ENCODE measurements around the gene NIPSNAP3A. TPM values are rescaled to one million over a fixed set of nuclear protein-coding genes. Genes with fewer than 3 reads are reported as not detected.

NIPSNAP3A gene
- total RNA-seq, 1 experiment from 2014 or later, result 6.9 TPM

GRCh38 chr9:104805441-104805840 is 58.0 kb downstream of the NIPSNAP3A start:
- Histone ChIP-seq H3K9me3 (ENCODE audit: control insufficient read depth in 1 of 2, insufficient read depth in 1 of 2, low read depth in 1 of 2, low read length in 2 of 2) (no peaks in the 10 kb centered on the region), H4K20me1 (ENCODE audit: insufficient read depth) (no peaks in the 10 kb centered on the region), H2AFZ (ENCODE audit: low read depth, low read length, poor library complexity, severe bottlenecking) (no peak overlapping the region), H3K4me3 (replicated peaks in 1 of 2; ENCODE audit: low read depth in 1 of 2, low read length in 2 of 2) (no peak overlapping the region), H3K9ac (ENCODE audit: low read length) (no peak overlapping the region), H3K27ac (ENCODE audit: low read depth, low read length) (no peak overlapping the region), H3K27me3 (ENCODE audit: insufficient read depth, low read length) (no peaks in the 10 kb centered on the region), H3K4me2 (ENCODE audit: low read length) (no peak overlapping the region), H3K79me2 (ENCODE audit: insufficient read depth, low read length) (no peaks in the 10 kb centered on the region), H3K4me1 (ENCODE audit: control insufficient read depth in 1 of 2, insufficient read depth in 2 of 2, low read length in 2 of 2) (no peaks in the 10 kb centered on the region), H3K9me2 (ENCODE audit: insufficient read depth) (no peaks in the 10 kb centered on the region), H3K36me3 (ENCODE audit: control insufficient read depth in 1 of 2, insufficient read depth in 2 of 2, low read length in 2 of 2) (no peaks in the 10 kb centered on the region)
- ChIA-PET RAD21 (ENCODE audit: low non-redundant PET in 1 of 2, low total read pairs in 2 of 2, uncharacterized antibody in 2 of 2, unreplicated experiment in 2 of 2) (no interaction called here), CTCF (no interaction called here), POLR2A (no interaction called here)
- DNase-seq (ENCODE audit: low read depth, low spot score), result no peak
- ATAC-seq, result no peak
- intact Hi-C loops (cut with micrococcal nuclease), result no loop called here
- no TSS peak for BruUV-seq (replicated peaks)
- no peak for TF ChIP-seq EZH2phosphoT487 (IDR thresholded peaks at IDR 0.05; ENCODE audit: borderline replicate concordance)
- no peak for TF ChIP-seq MAX (IDR thresholded peaks at IDR 0.05)
- TF ChIP-seq SIN3A (IDR thresholded peaks at IDR 0.05; ENCODE audit: low read depth), result no peak
- TF ChIP-seq TCF7L2 (IDR thresholded peaks at IDR 0.05; ENCODE audit: borderline replicate concordance, extremely low read depth, insufficient read depth, insufficient read length), result no peak
- TF ChIP-seq POLR2A (IDR thresholded peaks at IDR 0.05; ENCODE audit: borderline replicate concordance, extremely low read depth, insufficient read depth, insufficient read length), result no peak
- TF ChIP-seq CTCF (IDR thresholded peaks at IDR 0.05 in 2 of 3, conservative IDR thresholded peaks at IDR 0.05 in 1 of 3; ENCODE audit: borderline replicate concordance in 1 of 3, insufficient read depth in 1 of 3, low read depth in 2 of 3, low read length in 2 of 3), result no peak
- no peak for TF ChIP-seq POLR2AphosphoS5 (IDR thresholded peaks at IDR 0.05; ENCODE audit: low read depth, low read length)
- no peak for TF ChIP-seq REST (IDR thresholded peaks at IDR 0.05; ENCODE audit: low read depth)
- no peak for TF ChIP-seq ELF1 (IDR thresholded peaks at IDR 0.05; ENCODE audit: borderline replicate concordance, low read depth)
- no peak for TF ChIP-seq SP1 (IDR thresholded peaks at IDR 0.05; ENCODE audit: low read depth)
- TF ChIP-seq EGR1 (IDR thresholded peaks at IDR 0.05; ENCODE audit: low read depth), result no peak
- no peak for TF ChIP-seq ZNF274 (IDR thresholded peaks at IDR 0.05; ENCODE audit: low read depth, low read length)
- no peak for TF ChIP-seq ZFX (IDR thresholded peaks at IDR 0.05)
- no peak for TF ChIP-seq FOSL1 (IDR thresholded peaks at IDR 0.05; ENCODE audit: low read depth)
- TF ChIP-seq CEBPB (IDR thresholded peaks at IDR 0.05; ENCODE audit: low read depth), result no peak

Measured in HCT116 (cell line).